AG20443 (cell line): Measurements from ENCODE around the gene ZNF438.

Experiments
- DNase-seq: peaks from one replicate; pipeline ENCODE4 v3.0.0; 2012; ENCODE audit warnings: low spot score, mixed read lengths

Gene ZNF438

DNA sequence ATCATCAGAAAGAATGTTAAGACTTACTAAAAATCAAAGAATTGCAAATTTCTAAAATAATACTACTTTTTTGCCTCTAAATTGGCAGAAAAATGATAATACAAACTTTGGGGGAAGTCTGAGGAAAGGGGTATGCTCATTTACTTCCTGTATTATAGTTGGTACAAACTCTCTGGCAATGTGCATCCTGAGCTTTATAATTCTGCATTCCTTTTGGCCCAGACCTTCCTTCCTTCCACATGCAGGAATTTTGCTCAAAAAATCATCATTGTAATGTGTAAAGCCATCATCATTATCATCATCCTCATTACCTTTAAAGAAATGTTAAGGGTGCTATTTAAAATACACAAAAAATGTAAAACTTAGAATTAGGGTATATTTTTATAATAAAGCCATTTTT lies 148.5 kb downstream of the ZNF438 start:
- no peak for DNase-seq

DNA sequence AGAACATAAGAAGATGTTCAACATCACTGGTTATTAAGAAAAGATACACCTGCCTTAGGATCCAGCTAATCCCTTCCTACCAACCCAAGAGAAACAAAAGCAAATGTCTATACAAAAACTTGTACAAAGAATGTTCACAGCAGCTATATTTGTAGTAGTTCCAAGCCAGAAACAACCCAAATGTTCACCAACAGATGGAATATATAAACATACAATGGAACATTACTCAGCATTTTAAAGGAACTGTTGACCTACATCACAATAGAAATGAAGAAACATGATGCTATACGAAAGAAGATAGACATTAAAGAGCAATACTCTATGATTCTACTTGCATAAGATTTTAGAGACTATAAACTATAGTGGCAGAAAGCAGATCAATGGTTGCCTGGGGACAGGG lies 149.4 kb downstream of the ZNF438 start:
- no peak for DNase-seq

DNA sequence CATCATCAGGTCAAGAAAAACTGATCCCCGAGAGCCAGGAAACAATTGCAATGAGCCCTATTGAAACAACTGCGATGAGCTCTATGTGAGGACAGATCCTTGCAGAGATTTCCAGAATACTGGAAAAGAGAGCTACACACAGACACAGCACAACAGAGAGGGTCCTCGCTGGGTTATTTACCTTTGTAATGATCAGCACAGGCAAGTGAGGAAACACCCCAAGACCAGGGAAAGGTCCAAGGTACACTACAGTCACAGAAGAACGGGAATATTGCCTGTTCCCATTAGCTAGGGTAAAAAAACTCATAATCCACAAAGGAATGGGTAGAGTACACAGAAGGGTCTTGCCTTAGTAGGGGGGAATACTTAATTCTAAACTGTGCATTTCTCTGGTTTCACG lies 152.7 kb downstream of the ZNF438 start:
- DNase-seq = no peak

DNA sequence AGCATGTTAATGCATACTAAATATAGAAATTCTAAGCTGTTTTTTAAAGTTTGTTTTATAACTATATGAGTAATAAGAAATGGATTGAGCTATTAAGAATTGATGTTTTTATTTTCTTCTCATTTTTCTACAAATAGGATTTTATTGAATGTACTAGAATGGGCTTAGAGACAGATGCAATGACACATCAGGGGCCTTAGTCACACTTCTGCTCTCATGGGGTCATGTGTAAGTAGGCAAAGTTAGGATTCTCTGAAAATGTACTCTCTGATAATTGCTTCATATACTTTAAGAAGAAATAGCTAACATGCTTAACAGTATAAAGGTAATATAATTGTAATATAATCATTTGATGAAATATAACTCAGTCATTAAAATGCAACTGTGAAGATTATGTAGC lies 154.6 kb downstream of the ZNF438 start:
- peak; percentile 21 for DNase-seq

DNA sequence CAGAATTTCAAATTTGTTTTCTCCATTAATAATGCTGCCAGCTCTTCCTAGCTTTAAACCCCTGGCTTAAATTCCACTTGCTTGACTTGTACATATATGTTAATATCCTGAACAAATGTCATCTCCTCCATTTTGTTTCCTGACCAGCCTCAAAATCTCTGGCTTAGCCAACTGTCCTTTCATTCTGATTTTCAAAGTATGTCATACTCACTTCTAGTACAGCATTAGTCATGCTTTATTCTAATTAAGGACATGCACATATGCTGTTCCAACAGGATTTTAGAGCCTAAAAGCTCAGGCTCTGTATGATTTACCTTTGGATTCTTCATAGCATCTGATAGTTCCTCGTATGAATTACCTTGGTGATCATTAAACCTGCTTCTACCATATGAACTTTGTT lies 158.3 kb downstream of the ZNF438 start:
- no peak for DNase-seq

DNA sequence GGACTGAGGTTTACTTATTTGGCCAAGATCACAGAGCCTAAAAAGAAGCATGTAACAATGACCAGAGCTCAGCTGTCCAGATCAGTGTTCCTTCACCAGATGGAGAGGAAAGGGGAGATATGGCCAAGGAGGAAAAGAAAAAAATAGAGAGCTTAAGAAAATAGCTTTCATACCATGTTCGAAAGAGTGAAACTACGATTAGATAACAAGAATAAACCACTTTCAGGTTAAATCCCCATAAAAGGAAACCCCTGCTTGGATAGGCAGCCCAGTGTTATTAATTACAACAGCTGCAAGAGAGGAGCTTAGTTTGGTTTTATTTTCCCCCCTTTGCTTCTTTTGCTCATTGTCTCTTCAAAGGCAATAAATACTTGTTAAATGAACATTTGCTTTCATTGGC lies 160.8 kb downstream of the ZNF438 start:
- DNase-seq = no peak

DNA sequence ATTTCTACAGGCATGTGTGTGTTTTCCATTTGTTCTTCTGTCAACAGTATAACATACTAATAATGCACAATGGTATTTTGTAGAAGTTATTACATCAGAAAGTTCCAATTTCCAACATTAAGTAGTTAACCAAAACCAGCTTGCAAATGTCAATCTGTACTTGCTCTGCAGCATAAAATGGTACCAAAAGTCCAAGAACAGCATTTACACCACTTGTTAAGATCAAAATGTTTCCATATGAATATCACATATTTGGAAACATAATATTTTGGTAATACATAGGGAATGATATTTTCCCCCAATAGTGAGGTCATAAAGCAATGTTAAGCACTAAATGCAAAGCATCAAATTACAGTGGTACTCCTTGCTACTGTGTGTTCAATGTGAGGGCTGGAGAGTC lies 162.1 kb downstream of the ZNF438 start:
- DNase-seq = no peak

DNA sequence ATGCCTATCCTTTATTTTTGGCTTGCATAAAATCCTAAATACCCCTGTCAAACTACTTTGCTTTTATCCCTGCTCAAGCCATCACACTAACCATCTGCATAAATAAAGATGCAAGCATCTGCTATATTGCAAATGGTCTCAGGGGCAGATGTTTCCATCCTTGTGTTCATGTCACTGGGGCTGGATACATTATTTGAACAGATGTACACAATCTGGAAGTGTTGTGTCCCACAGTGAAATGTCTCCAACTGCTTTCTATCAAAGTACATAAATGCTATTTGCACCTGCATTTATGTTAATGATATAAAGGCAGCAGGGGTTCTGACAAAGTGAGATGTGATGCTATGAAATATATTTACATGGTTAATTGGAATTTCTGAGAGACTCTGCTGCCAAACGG lies 163.1 kb downstream of the ZNF438 start:
- DNase-seq = no peak

DNA sequence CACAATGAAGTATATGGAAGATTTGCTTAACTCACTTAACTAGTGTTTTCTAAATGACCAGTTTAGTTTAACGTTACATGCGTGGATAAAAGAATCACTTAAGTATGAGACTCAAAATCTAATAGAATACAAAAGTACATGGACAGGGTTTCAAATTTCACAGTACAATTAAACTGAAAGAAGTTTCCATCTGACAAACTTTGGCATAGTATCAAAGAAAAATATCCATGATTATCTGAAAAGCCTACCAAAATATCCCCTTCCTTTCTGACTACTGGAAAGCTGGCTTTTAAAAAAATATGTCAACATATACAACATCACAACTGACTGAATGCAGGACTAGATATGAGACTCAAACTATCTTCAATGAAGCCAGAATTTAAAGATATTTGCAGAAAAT lies 164.8 kb downstream of the ZNF438 start:
- no peak for DNase-seq

DNA sequence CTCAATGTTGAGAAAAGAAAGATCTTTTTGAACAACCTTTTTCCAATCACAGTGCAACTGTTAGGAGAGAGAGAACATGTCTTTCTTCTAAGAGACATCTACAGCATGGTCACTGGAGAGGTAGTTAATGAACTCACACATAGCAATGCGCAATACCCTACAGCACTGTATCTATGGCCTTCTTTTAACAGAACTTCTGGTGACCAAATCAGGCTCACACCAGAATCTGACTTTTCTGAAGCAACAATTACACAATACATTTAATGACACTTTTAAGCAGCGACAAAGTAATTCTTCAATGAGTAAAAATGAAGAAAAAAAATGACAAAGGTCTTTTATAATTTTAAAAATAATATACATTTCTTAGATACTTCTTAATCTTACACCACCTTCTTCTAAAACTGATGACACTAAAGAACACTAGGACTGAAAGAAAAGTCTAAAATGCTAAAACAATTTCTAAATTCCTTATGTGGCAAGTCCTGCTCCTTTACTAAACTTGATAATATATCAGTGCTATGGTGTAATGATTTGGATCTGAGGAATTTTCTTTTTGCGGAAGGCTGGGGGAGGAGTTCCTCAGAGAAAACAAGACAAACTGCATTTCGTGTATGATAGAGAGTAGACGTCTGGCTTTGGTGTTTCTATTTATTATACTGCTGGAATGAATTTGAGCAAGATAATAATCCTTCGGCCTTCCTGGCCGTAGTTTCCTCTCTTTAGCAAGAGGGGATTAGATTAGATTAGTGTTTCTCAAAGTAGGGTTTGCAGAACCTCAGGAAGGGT lies 166.3 kb downstream of the ZNF438 start:
- DNase-seq = no peak

DNA sequence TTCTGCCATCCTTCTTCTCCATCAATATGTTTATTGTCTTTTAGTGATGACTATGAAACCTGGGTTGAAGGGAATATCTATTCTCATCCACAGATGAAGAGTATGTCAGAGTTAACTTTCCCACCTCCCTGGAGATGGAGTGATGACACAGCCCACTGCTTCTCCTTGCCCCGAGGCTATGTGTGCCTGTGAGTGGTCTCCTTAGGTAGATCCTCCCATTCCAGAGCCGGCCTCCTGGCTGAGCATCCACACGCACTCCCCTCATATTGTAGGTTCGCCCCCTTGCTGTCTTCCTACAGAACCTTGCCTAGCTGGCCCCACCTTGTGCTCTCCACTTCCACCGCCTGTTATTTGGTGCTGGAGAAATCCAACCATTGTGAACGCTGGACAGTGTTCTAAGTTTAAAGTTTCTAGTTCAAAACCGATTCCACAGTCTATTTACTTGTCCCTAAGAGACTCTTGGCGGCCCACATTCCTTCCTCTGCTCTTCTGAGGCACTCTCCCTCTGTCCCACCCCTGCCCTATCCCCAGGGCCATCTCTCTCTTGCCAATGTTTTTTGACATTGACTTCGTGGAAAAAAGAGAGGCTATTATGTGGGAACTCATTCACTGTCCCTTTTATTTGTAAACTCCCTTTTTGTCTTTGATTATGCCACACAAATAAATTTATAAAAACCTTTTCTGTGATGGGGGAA lies 168.0 kb downstream of the ZNF438 start:
- DNase-seq = no peak

DNA sequence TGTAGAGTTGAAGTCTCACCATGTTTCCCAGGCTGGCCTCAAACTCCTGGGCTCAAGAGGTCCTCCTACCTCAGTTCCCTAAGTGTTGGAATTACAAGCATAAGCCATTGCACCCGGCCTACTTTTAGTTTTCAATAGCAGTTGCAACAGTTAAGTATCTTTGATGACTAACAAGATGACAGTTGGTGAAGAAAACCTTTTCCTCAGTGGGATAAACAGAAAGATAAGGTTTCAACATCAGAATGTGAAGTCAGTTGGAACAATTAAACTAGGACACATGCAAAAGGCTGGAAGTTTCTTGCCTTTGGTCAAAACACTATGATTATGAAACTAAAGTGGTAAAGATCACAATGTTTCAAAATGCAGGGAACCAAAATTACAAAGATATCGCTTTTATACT lies 169.2 kb downstream of the ZNF438 start:
- DNase-seq = peak; percentile 61

DNA sequence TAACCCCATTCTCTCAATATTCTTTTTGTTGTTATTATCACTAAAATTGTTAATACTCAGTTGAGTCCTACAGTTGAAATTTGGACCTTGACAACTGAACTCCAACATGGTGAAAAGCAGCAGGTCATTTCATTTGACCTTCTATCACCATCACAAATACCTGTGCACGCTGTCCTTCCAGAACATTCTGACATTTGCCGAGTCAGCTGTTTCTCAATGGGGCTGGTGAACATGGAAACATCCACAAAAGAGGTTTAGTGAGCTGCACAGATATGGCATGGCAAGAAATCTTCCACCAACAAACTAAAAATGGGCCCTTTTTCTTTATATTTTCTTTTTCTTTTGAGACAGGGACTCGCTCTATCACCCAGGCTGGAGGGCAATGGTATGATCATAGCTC lies 169.7 kb downstream of the ZNF438 start:
- DNase-seq = no peak

DNA sequence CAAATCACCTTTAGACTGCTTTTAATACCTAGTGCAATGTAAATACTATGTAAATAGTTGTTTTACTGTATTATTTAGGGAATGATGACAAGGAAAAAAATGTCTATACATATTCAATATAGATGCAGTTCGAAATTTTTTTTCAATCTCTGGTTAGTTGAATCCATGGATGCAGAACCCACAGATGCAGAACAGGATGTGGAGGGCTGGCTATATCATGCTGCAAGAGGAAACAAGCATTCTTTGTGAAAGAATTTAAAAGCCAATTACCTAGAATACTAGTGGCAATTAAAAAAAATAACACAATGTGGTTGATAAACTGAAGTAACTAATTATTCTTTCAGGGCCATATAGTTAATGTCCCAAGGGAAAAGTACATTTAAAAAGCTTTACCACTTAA lies 170.4 kb downstream of the ZNF438 start:
- DNase-seq = no peak

DNA sequence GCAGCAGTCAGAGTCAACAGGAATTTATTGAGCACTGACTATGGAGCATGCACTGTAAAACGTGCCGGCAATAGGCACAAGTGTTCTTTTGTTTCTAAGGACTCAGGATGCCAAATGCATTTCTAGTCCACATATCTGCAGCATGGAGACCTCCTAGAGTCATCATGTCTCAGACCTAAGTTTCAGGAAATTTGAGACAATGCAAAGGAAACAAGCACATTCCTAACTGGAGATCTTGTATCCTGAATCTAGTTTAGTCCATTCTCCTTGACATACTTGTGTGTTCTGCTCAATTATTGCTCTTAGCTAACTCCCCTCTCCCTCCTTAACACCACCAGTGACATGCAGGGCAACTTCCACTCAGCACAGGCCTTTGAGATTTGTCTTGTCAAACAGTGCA lies 173.2 kb downstream of the ZNF438 start:
- no peak for DNase-seq

DNA sequence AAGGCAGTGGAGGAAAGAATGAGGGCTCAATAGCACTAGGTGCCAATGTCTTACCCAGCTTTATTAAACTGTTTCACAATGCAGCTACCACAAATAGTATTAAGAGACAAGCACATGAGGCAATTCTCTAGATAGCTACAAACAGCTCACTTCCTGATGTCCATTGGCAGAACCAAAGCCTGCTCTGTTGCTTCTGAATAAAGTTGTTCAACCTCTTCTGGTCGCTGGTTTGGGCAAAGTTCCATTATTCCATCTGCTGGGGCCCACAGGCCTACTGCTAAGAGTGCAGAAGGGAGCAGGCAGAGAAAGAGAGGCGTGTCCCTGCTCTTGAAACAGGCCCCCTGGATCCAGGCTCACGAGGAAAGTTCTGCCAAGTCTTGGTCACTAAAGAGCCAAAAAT lies 173.9 kb downstream of the ZNF438 start:
- DNase-seq = peak; percentile 76

DNA sequence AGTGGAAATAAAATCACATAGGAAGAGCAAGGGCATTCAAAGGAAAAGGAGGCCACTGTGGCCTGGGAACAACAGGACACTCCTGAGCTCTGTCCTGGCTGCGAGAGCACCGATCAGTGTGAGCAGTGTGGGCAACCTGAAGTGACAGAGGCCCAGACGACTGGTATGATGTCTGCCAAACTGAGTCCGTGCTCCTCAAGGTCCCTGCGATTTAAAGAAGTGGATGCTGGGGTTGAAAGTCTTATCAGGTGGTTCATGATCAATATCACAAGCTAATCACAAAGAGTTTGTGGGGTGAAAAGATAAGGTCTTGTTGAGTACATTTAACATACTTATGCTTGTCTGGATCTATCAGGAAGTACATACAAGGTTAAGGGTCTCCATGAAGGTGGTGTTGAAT lies 176.5 kb downstream of the ZNF438 start:
- no peak for DNase-seq

DNA sequence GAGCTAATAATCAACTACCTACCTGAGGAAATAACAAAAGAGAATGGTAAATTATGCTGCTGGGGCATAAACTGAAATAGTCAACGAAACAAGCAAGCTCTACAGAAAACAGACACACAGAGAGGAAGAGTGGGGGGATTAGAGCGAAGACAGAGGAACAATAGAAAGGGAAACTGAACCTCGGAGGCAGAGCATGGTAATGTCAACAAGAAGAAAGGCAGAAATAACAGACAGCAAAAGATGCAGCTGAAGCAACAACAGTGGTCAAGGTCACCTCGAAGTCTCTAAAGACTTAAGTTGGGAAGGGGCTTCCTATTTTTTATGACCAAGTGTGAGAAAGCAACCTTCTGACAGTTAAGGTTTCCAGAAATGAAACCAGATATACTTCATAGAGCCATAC lies 177.0 kb downstream of the ZNF438 start:
- DNase-seq = no peak

DNA sequence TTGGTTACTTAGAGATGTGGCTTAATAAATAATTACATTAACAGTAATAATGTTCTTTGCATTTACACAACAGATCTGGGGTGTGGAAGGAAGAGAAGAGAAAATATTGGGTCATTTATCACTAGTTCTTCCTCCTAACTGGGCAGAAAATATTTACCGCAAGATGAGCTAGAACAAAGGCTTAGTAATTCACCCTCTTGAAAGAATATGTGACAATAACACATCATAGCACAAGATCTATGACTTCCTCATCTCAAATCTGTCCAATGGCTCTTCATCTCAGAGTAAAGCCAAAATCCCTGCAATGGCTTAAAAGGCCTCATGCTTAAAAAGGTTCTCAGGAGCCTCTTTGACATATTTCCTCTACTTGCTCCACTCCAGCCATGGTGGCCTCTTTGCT lies 178.6 kb downstream of the ZNF438 start:
- DNase-seq = no peak

DNA sequence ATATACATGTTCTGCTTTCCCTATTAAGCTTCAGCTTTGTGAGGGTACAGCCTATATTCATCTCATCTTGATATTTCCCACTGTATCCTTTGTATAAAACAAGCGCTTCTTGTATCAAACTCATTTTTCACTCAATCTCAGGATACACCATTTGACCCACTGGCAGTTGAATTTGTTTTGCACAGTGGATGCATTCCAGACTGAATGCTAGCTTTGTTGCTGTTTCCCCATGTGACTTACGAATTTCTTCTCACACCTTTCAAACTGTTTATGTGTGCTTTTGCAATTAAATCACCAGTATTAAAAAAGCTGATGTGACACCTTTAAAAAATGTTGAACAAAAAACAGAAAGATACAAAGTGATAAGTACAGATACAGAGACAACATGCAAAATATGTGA lies 180.9 kb downstream of the ZNF438 start:
- DNase-seq = no peak

DNA sequence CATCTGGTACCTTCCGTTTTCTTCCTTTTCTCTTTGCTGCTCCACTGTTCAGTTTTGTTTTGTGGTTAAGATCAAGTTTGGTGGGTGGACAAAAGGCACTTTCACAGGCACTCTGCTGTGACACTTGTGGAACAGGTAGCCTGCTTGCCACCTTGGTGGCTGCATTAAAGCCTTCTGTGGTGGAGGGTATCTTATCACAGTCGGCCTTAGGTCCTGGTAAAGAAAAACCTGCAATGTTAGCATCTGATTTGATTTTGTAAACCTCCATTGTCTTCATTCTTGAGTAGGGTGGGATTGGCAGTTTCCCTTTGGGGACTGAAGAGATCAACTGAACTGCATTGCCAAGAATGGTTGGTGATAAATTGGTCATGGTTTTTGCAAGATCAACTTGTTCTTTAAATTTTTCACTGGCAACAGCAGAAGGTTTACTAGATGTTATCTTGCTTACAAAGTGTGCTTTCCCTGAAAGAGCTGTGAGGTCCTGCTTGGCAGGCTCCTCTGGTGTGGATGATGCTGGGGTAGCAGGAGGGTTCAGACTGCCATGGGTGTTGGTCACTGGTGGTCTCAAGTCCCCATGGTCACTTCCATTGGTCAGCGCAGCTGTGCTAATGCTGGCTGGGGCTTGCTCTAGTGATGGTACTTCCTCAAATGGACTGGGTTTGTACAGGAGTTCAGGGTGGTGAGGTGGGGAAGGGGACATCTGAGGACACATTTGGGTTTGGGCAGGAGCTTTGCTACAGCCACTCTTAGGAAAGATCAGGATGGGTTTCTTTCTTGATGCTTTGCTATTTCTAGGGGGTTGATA lies 182.2 kb downstream of the ZNF438 start:
- DNase-seq = no peak

DNA sequence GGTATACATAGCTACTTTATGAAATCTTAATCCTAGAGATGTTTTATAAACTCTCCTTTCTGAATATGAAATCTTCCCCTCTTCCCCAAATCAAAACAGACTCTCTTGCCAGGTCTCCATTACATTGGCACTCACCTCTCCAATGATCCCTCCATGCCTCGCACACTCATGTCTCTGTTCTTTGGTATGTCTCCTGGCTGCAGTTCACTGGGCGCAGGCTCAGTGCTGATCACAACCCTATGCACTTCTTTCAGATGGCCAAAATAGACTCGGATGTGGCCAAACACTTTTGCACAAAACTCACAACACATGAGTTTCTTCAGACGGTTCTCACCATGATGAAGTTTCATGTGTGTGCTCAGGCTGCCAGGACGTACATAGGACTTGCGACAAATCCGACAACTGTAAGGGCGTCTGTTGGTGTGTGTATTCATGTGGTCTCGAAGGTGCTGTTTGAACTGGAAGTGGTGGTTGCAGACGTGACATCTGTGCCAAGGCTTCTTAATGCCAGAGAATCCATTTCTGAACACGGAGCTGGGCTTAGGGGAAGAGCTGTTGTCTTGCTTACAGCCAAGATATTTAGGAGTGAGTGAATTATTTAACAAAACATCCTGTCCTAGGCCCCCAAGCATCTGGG lies 183.2 kb downstream of the ZNF438 start:
- DNase-seq = no peak

DNA sequence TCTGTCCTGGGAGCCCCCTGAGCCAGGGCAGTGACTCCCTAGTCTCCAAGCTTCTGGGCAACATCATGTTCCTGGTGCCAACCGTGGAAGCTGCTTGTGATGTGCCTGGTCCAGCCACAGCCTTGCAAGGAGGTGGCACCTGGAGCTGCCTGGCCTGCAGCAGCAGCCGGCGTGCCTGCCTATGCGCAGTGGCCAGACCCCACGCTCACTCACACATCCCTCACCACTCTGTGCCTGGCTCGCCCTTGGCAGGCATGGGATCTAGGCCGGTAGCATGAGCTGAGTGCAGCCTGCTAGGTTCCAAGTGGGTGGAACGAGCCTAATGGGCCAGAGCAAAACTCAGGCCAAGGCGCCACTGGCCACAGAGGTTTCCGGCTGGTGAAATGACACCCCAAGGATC lies 184.0 kb downstream of the ZNF438 start:
- no peak for DNase-seq
